GM19193 (cell line): ENCODE measurements around the gene MAP3K4.

Experiments used
- POLR2A ChIP-seq: IDR thresholded peaks from 4 replicates; pipeline ENCODE4 v1.6.1; 2011; ENCODE audit not compliant: insufficient read depth, insufficient read length; ENCODE audit errors: extremely low read depth

Gene MAP3K4

DNA sequence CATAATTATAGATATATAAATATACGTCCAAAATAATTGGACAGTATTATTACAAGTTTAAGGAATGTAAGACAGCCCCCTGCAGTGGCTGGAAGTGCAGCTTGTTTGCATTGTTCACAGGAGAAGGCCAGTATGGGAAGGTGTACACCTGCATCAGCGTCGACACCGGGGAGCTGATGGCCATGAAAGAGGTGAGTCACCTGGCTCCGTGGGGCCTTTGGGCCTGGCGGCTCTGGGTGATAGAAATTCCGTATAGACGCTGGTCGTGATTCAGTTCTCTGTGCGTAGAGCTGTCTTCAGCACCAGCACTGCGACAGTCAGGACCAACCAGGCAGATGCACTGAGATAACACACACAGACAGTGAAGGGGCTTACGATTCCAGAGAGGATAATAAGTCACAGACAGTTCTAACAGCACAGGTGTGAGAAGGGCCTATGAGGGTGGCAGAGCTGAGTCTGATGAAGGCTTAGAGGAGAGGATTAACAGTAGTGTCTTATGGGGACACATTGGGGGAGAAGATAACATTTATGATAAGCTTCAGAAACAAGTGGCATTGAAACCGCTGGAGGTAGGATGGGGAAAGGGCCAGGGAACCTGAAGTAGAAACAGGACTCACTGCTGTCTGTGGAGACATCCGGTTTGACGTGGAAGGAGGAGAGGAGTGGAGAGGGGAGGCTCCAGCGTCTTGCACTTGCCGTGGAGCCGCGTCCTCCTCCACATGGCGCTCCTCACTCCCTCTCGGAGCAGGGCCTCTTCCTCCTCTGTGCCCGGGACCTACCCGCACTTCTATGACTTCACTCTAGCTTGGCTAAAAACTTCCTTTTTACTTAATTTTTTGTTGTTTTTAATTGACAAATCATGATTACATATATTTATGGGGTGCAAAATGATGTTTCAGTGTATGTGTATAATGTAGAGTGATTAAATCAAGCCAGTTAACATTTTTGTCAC is 116.5 kb downstream of the MAP3K4 start:
- no peak for TF ChIP-seq POLR2A

DNA sequence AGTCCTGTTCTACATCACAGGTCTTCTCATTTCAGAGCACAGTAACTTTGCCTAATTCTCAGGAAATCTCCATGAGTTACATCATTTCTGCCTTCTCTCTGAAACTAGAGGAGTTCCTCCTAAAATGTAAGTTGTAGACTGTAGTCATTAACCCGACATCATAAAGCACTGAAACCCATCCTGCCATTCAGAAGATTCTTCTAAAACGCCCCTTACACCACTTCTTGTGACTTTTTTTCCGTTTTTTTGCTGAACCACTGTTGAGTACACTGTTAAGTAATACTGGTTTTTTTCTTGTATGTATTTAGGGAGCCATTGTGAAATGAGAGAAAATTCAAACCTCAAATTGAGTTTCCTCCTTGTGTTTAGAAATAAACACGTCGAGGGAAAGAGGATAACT is 117.3 kb downstream of the MAP3K4 start:
- TF ChIP-seq POLR2A, result no peak

DNA sequence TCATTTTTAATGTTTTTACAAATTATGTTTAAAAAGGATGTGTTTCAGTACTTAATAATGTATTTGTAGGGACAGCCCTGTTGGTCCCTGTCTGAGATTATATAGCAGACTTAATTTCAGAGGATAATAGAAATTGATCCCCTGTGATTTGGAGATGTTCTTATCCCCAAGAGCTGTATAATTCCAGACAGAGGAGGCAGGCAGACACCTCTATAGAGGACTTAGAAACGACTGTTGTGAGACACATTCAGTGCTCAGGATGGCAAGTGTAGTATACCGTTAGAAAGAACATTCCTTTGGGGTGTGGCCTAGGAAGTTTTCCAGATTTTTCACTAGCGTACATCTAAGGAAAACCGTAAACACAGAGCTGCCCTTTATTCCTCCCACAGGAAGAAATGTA is 117.8 kb downstream of the MAP3K4 start:
- TF ChIP-seq POLR2A, result no peak

DNA sequence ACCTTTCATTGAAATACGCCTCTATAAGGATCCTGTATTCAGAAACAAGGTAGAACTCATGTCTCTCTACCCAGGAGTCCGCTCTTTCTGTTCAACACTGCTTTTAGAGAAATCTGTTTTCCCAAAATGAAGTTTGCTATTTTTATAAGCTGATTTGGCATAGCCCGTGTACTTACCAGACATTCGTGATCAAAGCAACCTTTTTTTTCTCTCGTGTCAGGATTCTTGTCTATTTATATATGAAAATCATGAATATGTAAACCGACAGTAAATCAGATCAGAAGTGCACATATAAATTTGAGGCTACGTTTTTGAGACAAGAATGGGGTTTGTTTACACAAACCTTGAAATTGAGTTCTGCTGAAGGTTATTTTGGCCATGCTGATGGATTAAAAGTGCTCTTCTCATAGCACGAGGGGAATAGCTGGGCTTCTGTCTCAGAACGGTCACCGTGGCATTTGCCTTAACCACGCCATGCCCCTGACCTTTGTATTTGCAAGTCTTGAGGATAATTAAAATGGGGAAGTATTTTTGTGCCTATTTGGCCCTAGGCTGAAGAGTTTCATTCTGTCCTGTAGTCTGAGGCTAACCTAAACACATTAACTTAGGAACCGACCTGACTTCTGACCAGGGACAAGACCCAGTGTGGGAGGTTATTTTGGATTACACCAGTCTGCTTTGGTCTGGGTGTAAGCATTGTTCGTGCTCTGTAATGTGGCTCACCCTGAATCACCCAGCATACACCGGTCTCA is 118.6 kb downstream of the MAP3K4 start:
- TF ChIP-seq POLR2A, result no peak

DNA sequence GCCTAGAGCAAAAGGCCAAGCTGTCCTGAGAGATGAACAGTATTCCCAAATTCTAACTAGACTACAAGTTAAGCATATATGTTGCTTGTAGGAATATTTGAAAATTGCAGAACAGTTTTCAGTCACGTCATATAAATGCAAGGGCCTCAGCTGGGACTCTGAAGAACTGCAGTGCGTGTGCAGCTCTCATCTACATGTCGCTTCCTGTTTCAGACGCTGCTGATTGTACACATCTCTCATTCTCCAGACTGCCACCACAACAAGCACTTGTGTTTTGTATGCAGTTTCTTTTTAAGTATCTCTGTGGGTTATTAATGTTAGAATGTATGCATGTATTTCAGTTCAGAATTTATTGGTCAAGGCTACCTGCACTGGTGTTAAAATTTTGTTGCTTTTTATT is 119.7 kb downstream of the MAP3K4 start:
- no peak for TF ChIP-seq POLR2A

DNA sequence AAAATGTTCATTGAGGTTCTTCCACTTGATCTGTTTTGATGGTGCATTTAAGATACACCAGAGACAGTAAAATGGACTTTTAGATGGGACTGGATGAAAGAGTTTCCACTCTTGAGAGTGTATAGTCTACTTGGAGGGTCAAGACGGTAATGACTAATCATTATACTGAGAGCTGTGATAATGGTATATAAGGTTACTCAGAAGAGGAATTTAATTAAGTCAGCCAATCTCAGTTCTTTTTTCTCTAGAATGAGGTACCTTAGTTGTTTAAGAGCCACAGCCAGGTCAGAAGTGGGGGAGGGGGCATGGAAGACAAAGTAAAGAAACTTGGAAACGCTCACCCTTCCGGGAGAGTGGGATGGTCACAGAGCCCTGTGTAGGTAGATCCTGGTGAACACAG is 123.9 kb downstream of the MAP3K4 start:
- TF ChIP-seq POLR2A, result no peak

DNA sequence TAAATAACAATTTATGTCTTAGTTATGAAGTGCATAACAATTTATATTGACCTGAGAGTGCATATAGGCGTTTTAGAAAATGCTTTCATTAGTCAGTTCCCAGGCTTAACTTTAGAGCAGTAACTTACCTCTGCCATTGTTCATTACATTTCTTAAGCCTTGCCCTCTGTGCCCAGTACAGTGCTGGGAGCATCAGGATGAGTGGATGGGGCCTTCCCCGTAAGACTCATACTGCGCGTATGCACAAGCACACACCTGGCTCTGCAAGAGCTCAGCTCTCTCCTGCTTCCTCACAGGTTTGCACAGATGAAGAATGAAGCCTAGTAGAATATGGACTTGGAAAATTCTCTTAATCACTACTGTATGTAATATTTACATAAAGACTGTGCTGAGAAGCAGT is 125.0 kb downstream of the MAP3K4 start:
- TF ChIP-seq POLR2A, result no peak

DNA sequence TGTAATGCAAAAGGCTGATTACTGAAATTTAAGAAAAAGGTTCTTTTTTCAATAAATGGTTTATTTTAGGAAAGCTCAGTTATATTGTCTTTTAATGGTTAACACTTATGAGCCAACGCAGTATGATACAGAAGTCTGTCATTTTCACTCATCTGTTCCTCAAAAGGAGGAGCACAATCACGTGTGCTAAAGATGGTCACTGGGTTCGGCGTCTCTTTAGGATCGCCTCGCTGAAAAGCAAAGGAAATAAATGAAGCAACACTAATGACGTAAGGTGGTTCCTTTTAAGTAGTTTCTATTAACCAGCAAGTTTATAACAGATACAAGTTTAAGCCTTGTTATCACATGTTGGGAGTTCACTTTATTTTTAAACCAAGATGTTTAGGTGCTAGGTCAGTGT is 125.7 kb downstream of the MAP3K4 start:
- no peak for TF ChIP-seq POLR2A

DNA sequence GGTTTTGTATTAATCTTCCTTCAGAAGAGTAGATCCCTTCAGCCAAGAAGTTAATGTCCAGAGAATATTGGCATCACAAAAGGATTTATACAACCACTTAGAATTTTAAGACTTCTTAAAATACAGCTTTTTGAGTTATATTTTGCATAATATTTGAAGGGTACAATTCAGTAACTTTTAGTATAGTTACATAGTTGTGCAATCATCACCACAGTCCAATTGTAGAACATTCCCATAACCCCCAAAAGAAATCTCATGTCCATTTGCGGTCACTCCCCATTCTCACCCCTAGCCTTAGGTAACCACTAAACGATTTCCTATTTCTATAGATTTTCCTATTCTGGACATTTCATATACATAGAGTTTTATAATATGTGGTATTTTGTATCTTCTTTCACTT is 126.4 kb downstream of the MAP3K4 start:
- no peak for TF ChIP-seq POLR2A

DNA sequence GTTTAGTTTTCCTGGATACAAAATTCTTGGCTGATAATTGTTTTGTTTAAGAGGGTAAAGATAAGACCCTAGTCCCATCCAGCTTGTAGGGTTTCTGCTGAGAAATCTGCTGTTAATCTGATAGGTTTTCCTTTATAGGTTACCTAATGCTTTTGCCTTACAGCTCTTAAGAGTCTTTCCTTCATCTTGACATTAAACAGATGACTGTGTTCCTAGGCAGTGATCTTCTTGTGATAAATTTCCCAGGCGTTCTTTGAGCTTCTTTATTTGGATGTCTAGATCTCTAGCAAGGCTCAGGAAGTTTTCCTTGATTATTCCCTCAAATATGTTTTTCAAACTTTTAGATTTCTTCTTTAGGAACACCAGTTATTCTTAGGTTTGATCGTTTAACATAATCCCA is 134.0 kb downstream of the MAP3K4 start:
- no peak for TF ChIP-seq POLR2A

DNA sequence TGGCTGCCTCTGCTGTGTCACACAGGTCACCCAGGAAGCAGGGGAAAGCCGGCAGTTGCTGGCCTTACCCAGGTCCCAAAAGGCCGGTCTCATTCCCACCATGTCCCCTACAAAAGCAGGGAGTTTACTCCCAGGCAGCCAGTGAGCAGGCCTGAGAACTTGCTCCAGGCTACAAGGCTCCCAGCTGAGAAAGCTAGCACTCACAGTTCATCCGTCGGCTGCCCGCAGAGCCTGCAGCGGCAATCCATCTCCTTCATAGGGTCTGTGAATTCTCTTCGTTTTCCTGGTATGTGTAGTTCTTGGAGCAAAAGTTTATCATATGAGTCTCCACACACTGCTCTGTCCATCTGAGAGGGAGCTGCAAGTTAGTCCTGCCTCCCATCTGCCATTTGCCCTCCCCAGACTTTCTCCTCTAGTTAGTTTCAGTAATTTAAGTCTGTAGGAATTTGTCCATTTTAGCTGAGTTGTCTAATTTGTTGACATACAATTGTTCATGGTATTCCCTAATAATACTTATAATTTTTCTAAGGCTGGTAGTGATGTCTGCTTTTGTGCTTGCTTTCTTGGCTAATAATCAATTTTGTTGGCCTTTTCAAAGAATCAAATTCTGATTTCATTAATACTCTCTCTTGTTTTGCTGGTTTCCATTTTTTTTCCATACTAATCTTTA is 135.6 kb downstream of the MAP3K4 start:
- TF ChIP-seq POLR2A, result no peak

DNA sequence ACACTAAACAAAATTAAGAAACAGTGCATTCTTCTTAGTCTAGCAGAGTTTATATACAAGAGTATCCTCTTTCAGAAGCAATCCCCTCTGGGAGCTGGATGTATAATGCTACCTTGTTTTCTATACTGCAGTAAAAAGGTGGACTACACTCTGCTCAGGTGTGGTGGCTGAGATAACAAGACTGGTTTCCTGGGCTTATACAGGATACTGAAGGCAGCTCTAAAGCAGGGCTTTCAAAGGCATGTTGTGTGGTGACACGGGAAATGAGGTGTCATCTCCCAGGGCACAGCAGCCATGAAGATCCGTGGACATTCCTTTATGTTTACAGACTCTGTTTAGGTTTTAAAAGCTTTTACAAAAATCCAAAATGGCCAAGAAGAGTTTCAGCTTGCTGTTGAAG is 136.7 kb downstream of the MAP3K4 start:
- TF ChIP-seq POLR2A, result no peak

DNA sequence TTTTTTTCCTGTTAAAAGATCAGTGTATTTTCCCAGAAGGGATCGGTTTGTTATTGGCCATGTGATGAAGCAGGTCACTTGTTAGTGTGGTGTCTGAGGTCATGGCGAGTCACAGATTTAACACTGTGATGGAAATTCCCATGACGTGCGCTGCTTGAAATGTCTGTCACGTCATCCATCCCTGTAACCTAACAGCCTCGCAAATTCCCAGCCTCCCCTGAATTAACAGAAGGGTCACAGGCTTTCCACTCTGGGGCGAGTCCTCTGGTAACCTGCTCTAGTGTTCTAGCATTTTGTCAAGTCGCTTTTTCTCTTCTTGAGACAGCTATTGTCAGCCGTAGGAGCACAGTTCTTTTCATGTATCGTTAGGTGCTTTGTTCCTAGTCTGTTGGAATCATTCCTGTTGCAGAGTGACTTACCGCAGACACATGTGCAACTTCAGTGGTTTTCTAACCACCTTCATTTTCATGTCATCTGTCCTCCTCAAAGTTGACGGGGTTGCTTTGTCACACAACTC is 137.2 kb downstream of the MAP3K4 start:
- TF ChIP-seq POLR2A, result no peak

DNA sequence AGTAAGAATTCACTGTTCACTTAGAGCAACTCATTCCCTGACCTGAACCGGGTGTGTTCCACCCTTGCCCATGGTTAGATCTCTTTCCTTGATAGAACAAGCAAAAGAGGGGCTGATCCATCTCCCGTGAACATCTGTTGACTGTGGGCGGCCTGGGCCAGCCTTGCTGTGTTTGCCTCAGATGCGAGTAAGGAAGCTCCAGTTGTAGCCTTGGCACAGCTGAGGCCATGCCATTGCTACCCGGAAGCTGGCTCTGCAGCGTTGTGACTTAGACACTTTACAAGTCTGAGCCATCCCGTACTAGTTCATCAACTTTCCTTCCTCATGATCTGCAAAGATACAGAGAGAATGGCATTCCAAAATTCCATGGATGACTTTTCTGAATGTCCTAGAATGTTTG is 139.0 kb downstream of the MAP3K4 start:
- TF ChIP-seq POLR2A, result no peak

DNA sequence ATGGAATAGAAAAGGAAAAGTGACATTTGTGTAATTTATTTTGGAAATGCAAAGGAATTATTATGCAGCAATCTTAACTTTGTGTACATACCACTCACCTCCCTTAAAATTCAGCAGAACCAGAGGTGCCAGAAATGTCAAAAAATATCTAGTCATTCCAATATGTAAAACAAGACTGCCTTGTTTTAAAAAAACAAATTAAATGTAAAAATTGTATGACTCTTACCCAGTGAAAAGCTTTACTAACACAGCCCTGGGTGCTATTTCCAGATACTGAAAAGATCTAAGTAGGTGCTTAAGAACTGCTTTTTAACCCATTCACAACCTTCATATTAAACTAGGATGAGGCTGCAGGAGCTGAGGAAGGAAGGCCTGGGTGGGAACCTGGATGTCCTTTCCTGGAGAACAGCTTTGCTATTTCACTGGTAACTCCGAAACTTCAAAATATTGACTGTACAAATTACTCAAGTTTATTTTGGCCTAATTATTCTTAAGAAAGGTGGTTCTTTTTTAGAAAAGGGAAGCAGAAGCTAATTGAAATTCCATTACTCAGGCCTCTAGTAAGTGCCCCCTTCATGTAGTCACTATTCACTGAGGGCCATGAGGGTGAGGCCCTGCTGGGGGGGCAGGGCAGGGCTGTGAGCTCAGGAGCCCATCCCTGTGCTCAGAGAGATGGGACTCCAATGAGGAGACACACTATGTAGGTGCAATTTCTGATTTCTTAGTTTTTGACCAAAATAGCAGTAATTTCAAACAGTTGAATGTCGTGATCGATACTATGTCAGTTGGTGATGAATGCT is 139.6 kb downstream of the MAP3K4 start:
- TF ChIP-seq POLR2A, result no peak

DNA sequence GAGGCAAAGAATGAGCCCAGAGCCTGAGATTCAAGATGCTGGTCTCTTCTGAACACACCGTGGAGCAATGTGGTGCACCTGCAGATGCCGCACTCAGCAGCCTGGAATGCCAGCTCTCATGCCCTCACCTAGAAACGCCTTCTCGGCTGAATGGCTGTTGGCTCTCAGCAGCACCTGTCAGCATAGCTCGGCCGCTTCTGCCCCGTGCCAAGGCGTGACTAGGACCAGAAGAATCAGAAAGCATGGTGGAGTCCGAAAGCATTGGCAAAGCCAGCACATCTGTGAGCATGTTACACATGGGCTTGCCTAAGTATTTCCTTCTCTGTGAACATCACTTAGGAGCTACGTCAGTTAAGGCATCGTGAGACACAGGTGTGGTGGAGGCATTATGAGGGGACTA is 140.8 kb downstream of the MAP3K4 start:
- no peak for TF ChIP-seq POLR2A
